ENCODE measurements around the gene SNPH. TPM values are rescaled to one million over a fixed set of nuclear protein-coding genes. Genes with fewer than 3 reads are reported as not detected.
A peak's percentile ranks its signal among the peaks of the same experiment; 100 is the strongest.

The SNPH gene
- total RNA-seq, 1 experiment from 2014 or later, result 21.4 TPM

DNA sequence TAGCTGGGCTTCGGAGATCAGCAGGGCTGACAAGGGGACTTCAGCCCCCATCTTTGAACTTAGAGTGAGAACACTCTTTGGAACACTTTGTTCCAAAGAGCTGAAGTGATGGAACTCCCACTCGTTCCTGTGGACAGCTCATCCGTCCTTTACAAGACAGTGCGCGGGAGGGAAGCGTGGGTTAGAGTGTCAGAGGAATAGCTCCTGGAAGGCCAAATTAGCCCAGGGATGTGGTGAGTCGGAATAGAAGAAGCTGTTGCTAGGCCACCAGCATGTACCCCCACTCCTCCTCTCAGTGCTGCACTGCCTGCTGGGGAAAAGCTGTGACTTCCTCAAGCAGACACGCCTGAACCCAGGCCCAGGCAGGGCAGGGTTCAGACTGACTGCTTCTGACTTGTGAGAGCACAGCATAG, 61.2 kb downstream of the SNPH start:
- no peak for TF ChIP-seq EZH2phosphoT487 (IDR thresholded peaks at IDR 0.05; ENCODE audit: borderline replicate concordance, low read length)
- no peak for TF ChIP-seq EZH2 (IDR thresholded peaks at IDR 0.05; ENCODE audit: low read length, unreplicated experiment)
- TF ChIP-seq, protein P1, sequence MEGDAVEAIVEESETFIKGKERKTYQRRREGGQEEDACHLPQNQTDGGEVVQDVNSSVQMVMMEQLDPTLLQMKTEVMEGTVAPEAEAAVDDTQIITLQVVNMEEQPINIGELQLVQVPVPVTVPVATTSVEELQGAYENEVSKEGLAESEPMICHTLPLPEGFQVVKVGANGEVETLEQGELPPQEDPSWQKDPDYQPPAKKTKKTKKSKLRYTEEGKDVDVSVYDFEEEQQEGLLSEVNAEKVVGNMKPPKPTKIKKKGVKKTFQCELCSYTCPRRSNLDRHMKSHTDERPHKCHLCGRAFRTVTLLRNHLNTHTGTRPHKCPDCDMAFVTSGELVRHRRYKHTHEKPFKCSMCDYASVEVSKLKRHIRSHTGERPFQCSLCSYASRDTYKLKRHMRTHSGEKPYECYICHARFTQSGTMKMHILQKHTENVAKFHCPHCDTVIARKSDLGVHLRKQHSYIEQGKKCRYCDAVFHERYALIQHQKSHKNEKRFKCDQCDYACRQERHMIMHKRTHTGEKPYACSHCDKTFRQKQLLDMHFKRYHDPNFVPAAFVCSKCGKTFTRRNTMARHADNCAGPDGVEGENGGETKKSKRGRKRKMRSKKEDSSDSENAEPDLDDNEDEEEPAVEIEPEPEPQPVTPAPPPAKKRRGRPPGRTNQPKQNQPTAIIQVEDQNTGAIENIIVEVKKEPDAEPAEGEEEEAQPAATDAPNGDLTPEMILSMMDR (conservative IDR thresholded peaks at IDR 0.05; ENCODE audit: low read depth, low read length), result no peak
- intact Hi-C loops (cut with micrococcal nuclease), result loop anchor here (5.0 kb wide), 1 partner anchor 110 kb away; no protein-coding TSS in a partner anchor

DNA sequence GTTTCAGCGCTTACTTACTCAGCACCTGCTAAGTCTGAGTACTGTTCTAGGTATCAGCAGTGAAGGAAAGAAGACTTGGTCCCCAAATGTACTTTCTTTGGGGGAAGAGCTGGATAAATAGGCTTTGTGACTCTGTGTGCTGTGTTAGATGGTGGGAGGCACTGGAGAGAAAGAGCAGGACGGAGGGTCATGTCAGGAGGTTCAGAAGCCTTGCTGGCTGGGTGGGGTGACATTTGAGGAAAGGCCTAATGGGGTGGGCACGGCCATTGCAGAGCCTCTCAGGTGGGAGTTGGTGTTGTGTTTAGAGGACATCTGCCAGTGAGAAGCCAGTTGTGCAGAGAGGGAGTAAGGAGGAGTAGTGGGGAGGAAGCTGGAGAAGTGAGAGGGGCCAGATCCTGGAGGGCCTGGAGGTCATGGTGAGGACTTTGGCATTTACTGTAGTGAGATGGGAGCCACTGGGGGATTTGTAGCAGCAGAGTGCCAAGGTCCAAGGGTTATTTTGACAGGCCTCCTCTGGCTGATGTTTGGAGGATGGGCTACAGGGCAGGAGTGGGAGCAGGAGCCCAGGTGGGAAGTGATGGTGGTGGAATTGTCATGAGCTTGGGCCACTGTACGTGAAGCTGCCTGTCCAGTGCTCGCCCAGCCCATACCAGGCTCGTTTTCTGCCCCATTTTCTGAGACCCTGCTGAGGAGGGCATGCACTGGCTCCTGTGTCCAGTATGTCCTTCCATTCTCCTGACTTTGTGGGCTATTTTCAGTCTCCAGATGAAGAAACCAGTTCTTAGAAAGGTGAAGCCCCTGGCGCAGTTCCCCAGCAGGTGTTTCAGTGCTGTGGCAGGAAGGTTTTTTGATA, 62.0 kb downstream of the SNPH start:
- ChIA-PET POLR2A (ENCODE audit: unreplicated experiment) (interaction anchor here (0.6 kb wide), 1 partner anchor 1179 kb away, joined by 7 read pairs; no protein-coding TSS in a partner anchor), CTCF (interaction anchor here (0.7 kb wide), 1 partner anchor 176 kb away, joined by 3 read pairs; no protein-coding TSS in a partner anchor)
- Histone ChIP-seq H2AFZ (ENCODE audit: low read length) (no peak overlapping the region), H3F3A (ENCODE audit: low read length, unreplicated experiment) (no peaks in the 10 kb centered on the region), H3K9me3 (ENCODE audit: low read length) (no peaks in the 10 kb centered on the region), H3K4me1 (ENCODE audit: insufficient read depth, low read length) (peaks cover 67% of the 10 kb centered on the region), H3K36me3 (ENCODE audit: low read depth, low read length) (peaks cover 7% of the 10 kb centered on the region), H3K9me2 (replicated peaks; ENCODE audit: low read length) (no peaks in the 10 kb centered on the region), H3K27ac (ENCODE audit: low read length) (peak overlapping the region; percentile 92), H3K27me3 (ENCODE audit: low read length) (no peaks in the 10 kb centered on the region), H3K4me3 (ENCODE audit: low read length) (peak overlapping the region; percentile 54), H3K4me2 (ENCODE audit: low read length) (peak overlapping the region; percentile 91), H3K9ac (ENCODE audit: low read length) (peak overlapping the region; percentile 74), H3K79me2 (ENCODE audit: low read length) (peaks cover 77% of the 10 kb centered on the region), H4K20me1 (ENCODE audit: low read length) (no peaks in the 10 kb centered on the region)
- no peak for DNase-seq
- intact Hi-C loops (cut with micrococcal nuclease), result loop anchor here (5.0 kb wide), 1 partner anchor 109 kb away; no protein-coding TSS in a partner anchor
- no TSS peak for BruUV-seq (replicated peaks)
- TF ChIP-seq EZH2 (IDR thresholded peaks at IDR 0.05; ENCODE audit: low read length, unreplicated experiment), result no peak
- TF ChIP-seq, protein P1 (conservative IDR thresholded peaks at IDR 0.05; ENCODE audit: low read depth, low read length), result no peak
- no peak for TF ChIP-seq EZH2phosphoT487 (IDR thresholded peaks at IDR 0.05; ENCODE audit: borderline replicate concordance, low read length)
- no peak for ATAC-seq

More for the DNA sequence above, 61.2 kb downstream of the SNPH start:
- H3K27me3 ChIP-seq (ENCODE audit: low read length), result no peaks in the 10 kb centered on the region
- no TSS peak for BruUV-seq (replicated peaks)
- no peaks in the 10 kb centered on the region for H3K9me3 ChIP-seq (ENCODE audit: low read length)
- H3K4me1 ChIP-seq (ENCODE audit: insufficient read depth, low read length), result peaks cover 74% of the 10 kb centered on the region
- no peaks in the 10 kb centered on the region for H3K9me2 ChIP-seq (replicated peaks; ENCODE audit: low read length)
- peak overlapping the region; percentile 98 for H3K9ac ChIP-seq (ENCODE audit: low read length)
- peaks cover 69% of the 10 kb centered on the region for H3K79me2 ChIP-seq (ENCODE audit: low read length)
- DNase-seq, result peak; percentile 57
- ChIA-PET CTCF (interaction anchor here (0.7 kb wide), 1 partner anchor 176 kb away, joined by 3 read pairs; no protein-coding TSS in a partner anchor), POLR2A (ENCODE audit: unreplicated experiment) (interaction anchor here (0.6 kb wide), 1 partner anchor 1180 kb away, joined by 7 read pairs; no protein-coding TSS in a partner anchor)
- no peak; the same call in 1 of the 2 replicates for ATAC-seq
- H4K20me1 ChIP-seq (ENCODE audit: low read length), result no peaks in the 10 kb centered on the region
- peak overlapping the region; percentile 74 for H3K4me3 ChIP-seq (ENCODE audit: low read length)
- H3K4me2 ChIP-seq (ENCODE audit: low read length), result peak overlapping the region; percentile 91
- no peak overlapping the region for H2AFZ ChIP-seq (ENCODE audit: low read length)
- H3F3A ChIP-seq (ENCODE audit: low read length, unreplicated experiment), result no peaks in the 10 kb centered on the region
- peak overlapping the region; percentile 92 for H3K27ac ChIP-seq (ENCODE audit: low read length)
- no peaks in the 10 kb centered on the region; the same call in none of the 2 replicates for H3K36me3 ChIP-seq (ENCODE audit: low read depth, low read length)
